Dermis microvascular lymphatic vessel endothelial cell (primary cell): ENCODE measurements around the gene TAF11L2. TPM values are rescaled to one million over a fixed set of nuclear protein-coding genes. Genes with fewer than 3 reads are reported as not detected.
"Not testable (repeated sequence)": the region's sequence is repeated elsewhere in the genome, so short reads cannot be mapped to it uniquely, and the experiment has no call there.

ENCODE experiments used
- DNase-seq, 2 donors: peaks; one replicate each; pipeline versions ENCODE4 v3.0.0 to v3.0.0-alpha.2; 2010; ENCODE audit warnings: low read depth in 2 of 2
- total RNA-seq: library from RNA; depleted of rRNA; stranded (reverse); fragments of >200 nt; gene quantifications from 2 replicates; pipeline ENCODE4 v1.2.1, GENCODE V29; 2014

TAF11L2 gene
- total RNA-seq, 1 donor from 2014 or later = not detected

DNA sequence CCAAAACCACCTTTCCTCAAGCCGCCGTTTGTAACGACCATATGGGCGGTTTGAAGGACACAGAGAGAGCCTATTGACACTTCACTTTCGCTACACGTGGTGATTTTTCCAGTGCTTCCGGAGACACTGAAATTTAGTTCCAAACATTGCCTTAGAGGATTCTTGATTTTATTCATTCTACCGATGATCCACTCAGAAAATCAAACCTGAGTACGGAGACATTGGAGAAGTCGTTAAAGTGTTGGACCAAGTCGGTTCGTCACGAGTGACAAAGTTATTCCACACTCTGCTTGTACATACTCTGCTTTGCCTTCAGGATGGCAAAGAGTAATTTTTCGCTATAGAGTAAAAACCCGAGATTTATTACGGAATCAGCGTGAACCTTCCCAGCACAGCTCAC lies 28.5 kb downstream of the TAF11L2 start:
- peak; percentile 1 to 22 for DNase-seq

DNA sequence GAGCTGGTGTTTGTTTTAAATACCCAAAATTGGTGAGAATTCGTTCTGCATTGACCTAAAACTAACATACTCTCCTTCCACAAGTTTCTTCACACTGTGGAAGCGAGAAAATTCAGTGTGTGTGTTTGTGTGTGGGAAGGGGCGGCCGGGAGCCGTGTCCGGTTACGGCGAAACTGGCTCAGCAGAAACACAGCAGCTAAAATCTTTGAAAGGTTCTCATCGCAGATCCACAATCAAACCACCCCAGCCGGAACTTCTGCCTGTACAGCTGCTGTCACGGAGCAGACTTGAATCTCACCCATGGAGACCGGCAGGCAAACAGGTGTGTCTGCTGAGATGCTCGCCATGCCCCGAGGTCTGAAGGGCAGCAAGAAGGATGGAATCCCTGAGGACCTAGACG lies 30.3 kb downstream of the TAF11L2 start, which contains the start of gene TAF11L6:
Gene TAF11L6, plus strand, starts transcription at position 301 of the 400 bp plus-strand sequence.
- DNase-seq = not testable (repeated sequence)

Other genes starting within 250 kb of the TAF11L2 start
- gene TAF11L3, start 20.1 kb downstream of the TAF11L2 start, total RNA-seq = not detected in 2 replicates
- gene TAF11L4, start 23.6 kb downstream of the TAF11L2 start, total RNA-seq = not detected in 2 replicates
- gene TAF11L5, start 27.0 kb downstream of the TAF11L2 start, total RNA-seq = not detected in 2 replicates
- gene TAF11L6, start 30.4 kb downstream of the TAF11L2 start, total RNA-seq = not detected in 2 replicates
- gene TAF11L7, start 87.5 kb downstream of the TAF11L2 start, total RNA-seq = not detected in 2 replicates
- gene TAF11L8, start 92.7 kb downstream of the TAF11L2 start, total RNA-seq = not detected in 2 replicates
- not detected in 2 replicates for gene TAF11L9, start 96.2 kb downstream of the TAF11L2 start, total RNA-seq
- gene TAF11L10, start 99.6 kb downstream of the TAF11L2 start, total RNA-seq = not detected in 2 replicates
- not detected in 2 replicates for gene TAF11L11, start 106.0 kb downstream of the TAF11L2 start, total RNA-seq
- not detected in 2 replicates for gene TAF11L12, start 112.2 kb downstream of the TAF11L2 start, total RNA-seq
- not detected in 2 replicates for gene TAF11L13, start 133.9 kb downstream of the TAF11L2 start, total RNA-seq
- gene TAF11L14, start 136.2 kb downstream of the TAF11L2 start, total RNA-seq = not detected in 2 replicates